HUES6 (cell line): Measurements from ENCODE around the gene ANO1.
"Not testable (repeated sequence)": the region's sequence is repeated elsewhere in the genome, so short reads cannot be mapped to it uniquely, and the experiment has no call there.

ENCODE experiments used
- H3K27ac ChIP-seq: 2 replicates; pipeline ENCODE4 v1.7.0; 2013; ENCODE audit warnings: low read depth, mild to moderate bottlenecking, low read length, inconsistent platforms
- H3K27me3 ChIP-seq: 2 replicates; pipeline ENCODE4 v1.6.1; 2013; ENCODE audit warnings: low read length; ENCODE audit not compliant: control insufficient read depth, insufficient read depth
- H3K36me3 ChIP-seq: 2 replicates; pipeline ENCODE4 v1.6.1; 2013; ENCODE audit warnings: low read length; ENCODE audit not compliant: control insufficient read depth, insufficient read depth
- H3K4me1 ChIP-seq: 2 replicates; pipeline ENCODE4 v1.6.1; 2013; ENCODE audit warnings: low read length; ENCODE audit not compliant: control insufficient read depth, insufficient read depth
- H3K4me3 ChIP-seq: 2 replicates; pipeline ENCODE4 v1.5.1; 2013; ENCODE audit warnings: low read depth, low read length
- H3K9ac ChIP-seq: one replicate; pipeline ENCODE4 v1.6.1; 2013; ENCODE audit warnings: mild to moderate bottlenecking, low read length
- H3K9me3 ChIP-seq: 2 replicates; pipeline ENCODE4 v1.6.1; 2013; ENCODE audit warnings: low read depth, low read length; ENCODE audit not compliant: control insufficient read depth, insufficient read depth

ANO1 gene

DNA sequence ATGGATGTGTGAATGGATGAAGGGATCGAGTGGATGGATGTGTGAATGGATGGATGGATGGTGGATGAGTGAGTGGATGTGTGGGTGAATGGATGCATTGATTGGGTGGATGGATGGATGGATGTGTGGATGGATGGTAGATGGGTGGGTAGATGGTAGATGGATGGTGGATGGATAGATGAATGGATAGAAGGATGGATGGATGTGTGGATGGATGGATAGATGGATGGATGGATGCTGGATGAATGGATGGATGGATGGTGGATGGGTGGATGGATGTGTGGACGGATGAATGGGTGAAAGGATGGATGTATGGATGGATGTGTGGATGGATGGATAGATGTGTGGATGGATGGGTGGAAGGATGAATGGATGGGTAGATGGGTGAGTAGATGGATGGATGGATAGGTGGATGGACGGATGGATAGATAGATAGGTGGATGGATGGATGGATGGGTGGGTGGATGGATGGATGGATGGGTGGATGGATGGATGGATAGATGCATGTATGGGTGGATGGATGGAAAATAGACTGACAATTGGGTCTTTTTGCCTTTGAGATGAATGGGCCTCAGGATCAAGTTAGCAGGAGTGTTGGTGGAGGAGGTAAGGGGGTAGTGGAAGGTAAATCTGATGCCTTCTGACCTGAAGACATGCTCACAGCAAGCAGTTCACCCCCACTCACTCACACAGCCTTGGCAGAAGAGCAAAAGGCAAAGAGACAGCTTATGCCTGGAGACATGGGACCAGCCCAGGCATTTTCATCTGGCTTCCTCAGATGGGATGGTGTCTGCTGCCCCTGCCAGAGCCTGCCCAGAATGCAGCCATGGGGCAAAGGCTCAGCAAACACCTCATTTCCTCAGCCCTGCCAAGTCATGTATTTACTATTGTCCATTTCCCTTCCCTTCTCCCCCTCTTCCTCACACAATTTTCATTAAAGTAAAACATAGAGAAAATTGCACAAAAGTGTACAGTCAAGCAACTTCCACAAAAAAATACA lies 117.0 kb downstream of the ANO1 start:
- Histone ChIP-seq H3K9ac (no peak overlapping the region), H3K27ac (no peak overlapping the region), H3K4me1 (no peaks in the 10 kb centered on the region; the same call in 1 of the 2 replicates), H3K27me3 (0 out of 2 replicates have a peak, but pooled peaks cover 6% of the 10 kb centered on the region), H3K36me3 (no peaks in the 10 kb centered on the region), H3K9me3 (no peaks in the 10 kb centered on the region; the same call in 1 of the 2 replicates), H3K4me3 (no peak overlapping the region)

DNA sequence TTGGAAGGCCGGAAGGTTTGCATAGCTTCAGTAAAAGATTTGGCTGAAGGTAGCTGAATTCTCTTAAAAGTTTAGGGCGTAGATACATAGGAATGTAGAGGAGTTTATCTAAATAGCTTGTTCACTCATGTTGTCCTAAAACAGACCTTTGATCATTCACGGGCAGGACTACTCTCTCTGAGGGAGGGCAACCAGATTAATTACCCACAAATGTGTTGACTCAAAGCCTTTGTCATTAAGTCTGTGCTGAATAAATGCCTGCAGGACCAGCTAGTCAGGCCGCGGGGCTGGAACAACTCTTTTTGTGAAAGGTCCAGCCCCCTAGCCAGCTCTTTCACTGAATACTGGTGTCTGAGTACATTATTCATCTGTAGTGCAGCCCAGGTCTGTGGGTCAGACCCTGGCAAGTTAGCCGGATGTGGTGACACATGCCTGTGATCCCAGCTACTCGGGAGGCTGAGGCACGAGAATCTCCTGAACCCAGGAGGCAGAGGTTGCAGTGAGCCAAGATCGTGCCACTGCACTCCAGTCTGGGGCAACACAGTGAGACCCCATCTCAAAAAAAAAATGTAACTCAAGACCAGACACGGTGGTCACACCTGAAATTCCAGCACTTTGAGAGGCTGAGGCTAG lies 122.2 kb downstream of the ANO1 start:
- Histone ChIP-seq H3K27ac (no peak overlapping the region), H3K27me3 (0 out of 2 replicates have a peak, but pooled peaks cover under 1% of the 10 kb centered on the region), H3K4me1 (peaks cover 13% of the 10 kb centered on the region), H3K36me3 (peaks cover 7% of the 10 kb centered on the region), H3K9me3 (no peaks in the 10 kb centered on the region; the same call in 1 of the 2 replicates), H3K4me3 (no peak overlapping the region), H3K9ac (no peak overlapping the region)

DNA sequence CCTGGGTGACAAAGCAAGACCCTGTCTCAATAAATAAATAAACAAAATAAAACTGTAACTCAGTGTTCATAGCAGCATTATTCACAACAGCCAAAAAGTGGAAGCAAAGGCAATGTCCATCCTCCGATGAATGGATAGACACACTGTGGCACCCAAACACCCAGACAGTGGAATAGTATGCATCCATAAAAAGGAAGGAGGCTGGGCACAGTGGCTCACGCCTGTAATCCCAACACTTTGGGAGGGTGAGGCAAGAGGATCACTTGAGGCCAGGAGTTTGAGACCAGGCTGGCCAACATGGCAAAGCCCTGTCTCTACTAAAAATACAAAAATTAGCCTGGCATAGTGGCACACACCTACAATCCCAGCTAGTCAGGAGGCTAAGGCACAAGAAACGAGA lies 122.9 kb downstream of the ANO1 start:
- H3K4me3 ChIP-seq, H3K9me3 ChIP-seq, H3K9ac ChIP-seq, H3K27ac ChIP-seq, H3K27me3 ChIP-seq: not testable (repeated sequence)
- Histone ChIP-seq H3K36me3 (peaks cover 14% of the 10 kb centered on the region), H3K4me1 (peaks cover 19% of the 10 kb centered on the region)

DNA sequence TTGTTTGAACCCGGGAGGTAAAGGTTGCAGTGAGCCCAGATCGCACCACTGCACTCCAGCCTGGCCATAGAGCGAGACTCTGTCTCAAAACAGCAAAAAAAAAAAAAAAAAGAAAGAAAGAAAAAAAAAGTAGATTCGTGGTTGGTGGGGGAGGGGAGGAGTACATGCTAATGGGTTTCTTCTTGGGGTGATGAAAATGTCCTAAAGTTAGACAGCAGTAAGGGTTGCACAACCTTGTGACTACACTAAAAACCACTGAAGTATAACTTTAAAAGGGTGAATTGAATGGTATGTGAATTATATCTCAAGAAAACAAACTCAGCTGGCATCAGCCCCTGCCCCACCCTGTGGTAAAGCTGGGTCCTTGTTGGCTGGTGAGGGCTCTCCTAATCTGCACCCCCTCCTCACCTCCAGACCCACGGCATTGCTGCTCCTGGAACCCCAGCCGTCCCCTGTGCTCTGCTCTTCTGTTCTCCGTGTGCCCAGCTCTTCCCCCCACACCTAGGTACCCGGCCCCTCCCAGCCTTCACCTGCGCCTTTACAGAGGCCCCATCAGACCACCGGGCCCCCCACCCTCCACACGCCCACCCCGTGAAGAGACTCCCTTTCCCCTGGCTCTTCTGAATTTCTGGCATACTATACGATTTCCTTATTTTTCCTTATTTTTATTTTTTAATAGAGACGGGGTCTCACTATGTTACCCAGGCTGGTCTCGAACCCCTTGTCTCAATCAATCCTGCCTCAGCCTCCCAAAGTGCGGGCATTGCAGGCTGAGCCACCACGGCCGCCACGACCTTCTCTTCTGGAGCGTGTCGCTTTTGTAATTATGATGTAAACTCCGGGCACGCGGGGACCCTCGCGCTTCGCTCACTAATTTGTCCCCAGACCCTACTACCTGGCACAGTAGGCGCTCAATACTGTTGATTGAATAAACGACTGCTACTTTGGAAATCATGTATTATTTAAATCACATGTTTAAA lies 124.1 kb downstream of the ANO1 start:
- peak overlapping the region; percentile 100 for H3K9ac ChIP-seq
- no peak overlapping the region for H3K27ac ChIP-seq
- H3K36me3 ChIP-seq, result peaks cover 25% of the 10 kb centered on the region
- no peaks in the 10 kb centered on the region for H3K27me3 ChIP-seq
- peaks cover 23% of the 10 kb centered on the region for H3K4me1 ChIP-seq
- H3K9me3 ChIP-seq, result no peaks in the 10 kb centered on the region; the same call in 1 of the 2 replicates
- H3K4me3 ChIP-seq, result peak overlapping the region; percentile 95

DNA sequence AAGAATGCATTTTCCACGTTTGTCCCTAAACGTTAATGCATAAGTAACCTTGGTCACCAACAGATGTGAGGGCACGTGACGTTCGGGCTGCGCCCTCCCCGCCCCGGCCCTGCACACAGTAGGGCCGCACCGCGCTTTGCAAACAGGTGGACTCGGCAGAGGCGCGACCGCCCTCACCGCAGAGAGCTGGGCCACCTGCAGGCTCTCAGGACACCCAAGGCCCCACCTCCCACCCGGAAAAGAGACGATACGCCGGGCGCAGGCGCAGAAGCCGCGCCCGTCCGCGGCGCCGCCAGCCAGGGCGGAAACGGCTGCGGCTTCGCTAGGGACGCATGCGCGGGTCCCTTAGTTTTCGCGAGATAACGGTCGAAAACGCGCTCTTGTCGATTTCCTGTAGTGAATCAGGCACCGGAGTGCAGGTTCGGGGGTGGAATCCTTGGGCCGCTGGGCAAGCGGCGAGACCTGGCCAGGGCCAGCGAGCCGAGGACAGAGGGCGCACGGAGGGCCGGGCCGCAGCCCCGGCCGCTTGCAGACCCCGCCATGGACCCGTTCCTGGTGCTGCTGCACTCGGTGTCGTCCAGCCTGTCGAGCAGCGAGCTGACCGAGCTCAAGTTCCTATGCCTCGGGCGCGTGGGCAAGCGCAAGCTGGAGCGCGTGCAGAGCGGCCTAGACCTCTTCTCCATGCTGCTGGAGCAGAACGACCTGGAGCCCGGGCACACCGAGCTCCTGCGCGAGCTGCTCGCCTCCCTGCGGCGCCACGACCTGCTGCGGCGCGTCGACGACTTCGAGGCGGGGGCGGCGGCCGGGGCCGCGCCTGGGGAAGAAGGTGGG lies 125.0 kb downstream of the ANO1 start, which contains the start of gene FADD:
Gene FADD, plus strand, starts transcription at position 377 of the 831 bp plus-strand sequence. Its CDS starts 164 bp downstream, at position 541.
- Histone ChIP-seq H3K27me3 (no peaks in the 10 kb centered on the region), H3K36me3 (peaks cover 34% of the 10 kb centered on the region), H3K4me1 (peaks cover 29% of the 10 kb centered on the region), H3K9ac (peak within 1 kb of the TSS; percentile 100), H3K9me3 (no peaks in the 10 kb centered on the region; the same call in 1 of the 2 replicates), H3K27ac (peak within 1 kb of the TSS; percentile 97), H3K4me3 (peak within 1 kb of the TSS; percentile 95)

DNA sequence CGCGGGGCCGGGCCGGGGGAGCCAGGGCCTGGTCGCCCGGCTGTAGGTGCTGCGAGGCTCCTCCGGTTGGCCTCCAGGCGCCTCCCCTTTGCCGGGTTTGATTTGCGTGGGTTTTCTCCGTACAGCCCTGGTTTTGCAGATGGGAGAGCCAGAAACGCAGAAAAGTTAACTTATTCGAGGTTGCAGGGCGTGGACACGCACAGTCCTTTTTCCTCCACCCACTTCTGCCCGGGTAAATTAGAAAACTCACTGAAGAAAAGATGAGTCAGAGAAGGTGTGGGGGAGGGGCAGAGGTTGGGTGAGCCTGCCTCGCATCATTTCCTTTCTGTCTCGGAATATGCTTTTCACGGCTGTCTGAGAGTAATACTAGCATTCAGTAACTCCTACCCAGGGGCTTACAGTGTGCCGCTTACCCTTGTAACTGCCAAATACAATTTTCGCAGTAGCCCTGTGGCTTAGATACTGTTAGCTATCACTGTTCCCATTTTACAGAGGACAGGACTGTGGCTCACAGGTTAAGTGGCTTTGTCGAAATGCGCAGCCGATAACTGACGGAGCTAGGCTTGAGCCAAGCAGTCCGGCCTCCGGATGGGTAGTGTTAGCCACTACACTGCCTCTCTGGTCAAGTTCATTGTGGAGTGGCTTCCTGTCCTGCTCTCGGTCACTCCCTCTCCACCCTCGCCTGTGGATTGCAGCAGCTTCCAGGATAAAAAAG lies 125.8 kb downstream of the ANO1 start:
- H3K36me3 ChIP-seq, result peaks cover 37% of the 10 kb centered on the region
- peak overlapping the region; percentile 97 for H3K27ac ChIP-seq
- no peaks in the 10 kb centered on the region; the same call in 1 of the 2 replicates for H3K9me3 ChIP-seq
- H3K4me1 ChIP-seq, result peaks cover 31% of the 10 kb centered on the region
- H3K9ac ChIP-seq, result peak overlapping the region; percentile 100
- no peaks in the 10 kb centered on the region for H3K27me3 ChIP-seq
- H3K4me3 ChIP-seq, result peak overlapping the region; percentile 95

DNA sequence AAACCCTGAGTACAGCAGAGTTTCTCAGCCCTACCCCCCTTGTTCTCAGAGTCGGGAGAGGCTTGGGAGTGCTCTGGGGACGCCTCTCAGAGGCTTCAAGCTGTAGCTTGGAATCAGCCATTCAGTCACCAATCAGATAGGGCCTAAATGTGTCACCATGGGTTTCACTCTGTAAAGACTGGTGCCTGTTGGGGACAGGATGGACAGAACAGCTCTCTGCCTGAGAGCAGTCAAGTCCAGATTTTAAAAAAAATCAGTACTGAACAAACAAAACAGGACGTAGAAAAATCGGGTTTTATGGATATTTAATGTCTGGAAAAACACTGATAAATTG lies 126.3 kb downstream of the ANO1 start:
- peak overlapping the region; percentile 95 for H3K4me3 ChIP-seq
- no peaks in the 10 kb centered on the region for H3K27me3 ChIP-seq
- peak overlapping the region; percentile 97; the same call in 1 of the 2 replicates for H3K27ac ChIP-seq
- peaks cover 37% of the 10 kb centered on the region for H3K36me3 ChIP-seq
- no peaks in the 10 kb centered on the region; the same call in 1 of the 2 replicates for H3K9me3 ChIP-seq
- peak overlapping the region; percentile 100 for H3K9ac ChIP-seq
- peaks cover 31% of the 10 kb centered on the region for H3K4me1 ChIP-seq

DNA sequence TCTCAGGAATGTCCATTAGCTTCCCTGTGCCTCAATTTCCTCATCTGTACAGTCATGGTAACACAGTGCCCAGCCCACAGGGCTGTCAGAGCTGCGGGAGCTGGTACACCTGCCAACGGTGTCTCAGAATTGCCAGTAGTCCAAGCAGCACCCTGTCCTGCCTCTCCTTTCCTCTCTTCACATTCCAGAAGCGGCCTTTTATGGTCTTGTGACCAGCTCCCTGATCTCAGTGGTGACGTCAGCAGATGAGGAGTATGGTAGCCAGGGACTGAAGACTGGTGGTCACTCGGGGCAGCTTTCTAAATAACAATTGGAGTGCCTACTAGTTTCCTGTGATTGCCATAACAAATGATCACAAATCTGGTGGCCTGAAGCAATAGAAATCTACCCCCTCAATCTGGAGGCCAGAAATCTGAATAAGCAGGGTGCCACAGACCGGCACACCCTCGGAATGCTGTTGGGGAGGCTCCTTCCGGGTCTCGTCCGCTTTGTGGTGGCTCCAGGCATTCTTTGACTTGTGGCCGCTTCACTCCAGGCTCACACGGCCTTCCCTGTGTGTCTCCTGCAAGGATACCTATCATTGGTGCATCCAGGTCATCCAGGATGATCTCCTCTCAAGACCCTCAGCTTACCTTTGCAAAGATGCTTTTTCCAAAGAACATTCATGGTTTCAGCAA lies 127.1 kb downstream of the ANO1 start:
- H3K9me3 ChIP-seq, result no peaks in the 10 kb centered on the region; the same call in 1 of the 2 replicates
- peak overlapping the region; percentile 95 for H3K4me3 ChIP-seq
- peaks cover 37% of the 10 kb centered on the region for H3K36me3 ChIP-seq
- H3K9ac ChIP-seq, result peak overlapping the region; percentile 100
- H3K27me3 ChIP-seq, result no peaks in the 10 kb centered on the region
- peaks cover 33% of the 10 kb centered on the region for H3K4me1 ChIP-seq
- H3K27ac ChIP-seq, result peak overlapping the region; percentile 97; the same call in 1 of the 2 replicates

DNA sequence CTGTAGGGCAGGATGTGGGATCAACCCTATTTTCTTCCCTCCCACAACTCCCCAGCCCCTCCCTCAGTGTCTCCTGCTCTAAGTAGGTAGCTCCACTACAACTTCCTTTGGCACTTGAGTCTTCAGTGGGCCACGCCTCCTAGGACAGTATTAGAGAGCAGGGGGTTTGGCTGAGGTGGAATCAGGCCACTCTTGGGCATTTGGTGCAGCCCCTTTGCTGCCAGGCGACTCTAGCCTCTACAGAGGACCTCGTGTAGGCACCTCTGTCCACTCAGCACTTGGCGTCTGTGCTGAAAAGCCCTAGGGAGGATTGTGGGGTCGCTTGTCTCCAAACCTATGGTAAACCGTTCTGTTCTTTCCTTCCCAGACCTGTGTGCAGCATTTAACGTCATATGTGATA lies 127.6 kb downstream of the ANO1 start:
- H3K36me3 ChIP-seq, result peaks cover 37% of the 10 kb centered on the region
- H3K4me3 ChIP-seq, result no peak overlapping the region

More for the DNA sequence above, 127.6 kb downstream of the ANO1 start:
- Histone ChIP-seq H3K9me3 (no peaks in the 10 kb centered on the region), H3K9ac (peak overlapping the region; percentile 35), H3K4me1 (peaks cover 38% of the 10 kb centered on the region), H3K27me3 (no peaks in the 10 kb centered on the region), H3K27ac (no peak overlapping the region; the same call in 1 of the 2 replicates)
